ENCODE data around the gene ATP1A2.

Gene ATP1A2

GRCh38 chr1:160143695-160144094 lies 28.1 kb downstream of the ATP1A2 start:
- no peak for DNase-seq (ENCODE audit: low read depth in 1 of 2, low spot score in 1 of 2)

GRCh38 chr1:160144921-160145320 lies 29.4 kb downstream of the ATP1A2 start:
- no peak for DNase-seq (ENCODE audit: low read depth in 1 of 2, low spot score in 1 of 2)

- no peak for DNase-seq (ENCODE audit: low read depth in 1 of 2, low spot score in 1 of 2)
Observed at GRCh38 chr1:160146107-160146506, 30.5 kb downstream of the ATP1A2 start.

GRCh38 chr1:160148121-160148520 lies 32.6 kb downstream of the ATP1A2 start:
- DNase-seq (ENCODE audit: low read depth in 1 of 2, low spot score in 1 of 2), result no peak

GRCh38 chr1:160149233-160149632 lies 33.7 kb downstream of the ATP1A2 start:
- DNase-seq (ENCODE audit: low read depth in 1 of 2, low spot score in 1 of 2), result no peak

- no peak for DNase-seq (ENCODE audit: low read depth in 1 of 2, low spot score in 1 of 2)
Observed at GRCh38 chr1:160149716-160150115, 34.2 kb downstream of the ATP1A2 start.

GRCh38 chr1:160151303-160151702 lies 35.7 kb downstream of the ATP1A2 start, which contains the start of gene ATP1A4:
TSS of gene ATP1A4 (plus strand) at chr1:160151603. CDS start at chr1:160152041, 438 bp downstream.
- no peak for DNase-seq (ENCODE audit: low read depth in 1 of 2, low spot score in 1 of 2)

GRCh38 chr1:160154790-160155189 lies 39.2 kb downstream of the ATP1A2 start:
- no peak for DNase-seq (ENCODE audit: low read depth in 1 of 2, low spot score in 1 of 2)

GRCh38 chr1:160156361-160156760 lies 40.8 kb downstream of the ATP1A2 start:
- DNase-seq (ENCODE audit: low read depth in 1 of 2, low spot score in 1 of 2), result no peak

GRCh38 chr1:160157174-160157573 lies 41.6 kb downstream of the ATP1A2 start:
- no peak for DNase-seq (ENCODE audit: low read depth in 1 of 2, low spot score in 1 of 2)

- no peak for DNase-seq (ENCODE audit: low read depth in 1 of 2, low spot score in 1 of 2)
Observed at GRCh38 chr1:160158031-160158430, 42.5 kb downstream of the ATP1A2 start.

GRCh38 chr1:160158534-160158933 lies 43.0 kb downstream of the ATP1A2 start:
- DNase-seq (ENCODE audit: low read depth in 1 of 2, low spot score in 1 of 2), result no peak

- DNase-seq (ENCODE audit: low read depth in 1 of 2, low spot score in 1 of 2), result no peak
Observed at GRCh38 chr1:160159846-160160245, 44.3 kb downstream of the ATP1A2 start.

- DNase-seq (ENCODE audit: low read depth in 1 of 2, low spot score in 1 of 2), result no peak
Observed at GRCh38 chr1:160161965-160162705, 46.6 kb downstream of the ATP1A2 start.

GRCh38 chr1:160162931-160163330 lies 47.4 kb downstream of the ATP1A2 start:
- DNase-seq (ENCODE audit: low read depth in 1 of 2, low spot score in 1 of 2), result no peak

- DNase-seq (ENCODE audit: low read depth in 1 of 2, low spot score in 1 of 2), result no peak
Observed at GRCh38 chr1:160163615-160164014, 48.1 kb downstream of the ATP1A2 start.

- DNase-seq (ENCODE audit: low read depth in 1 of 2, low spot score in 1 of 2), result no peak
Observed at GRCh38 chr1:160164121-160164520, 48.6 kb downstream of the ATP1A2 start.

- no peak for DNase-seq (ENCODE audit: low read depth in 1 of 2, low spot score in 1 of 2)
Observed at GRCh38 chr1:160166166-160166868, 50.8 kb downstream of the ATP1A2 start.

- no peak for DNase-seq (ENCODE audit: low read depth in 1 of 2, low spot score in 1 of 2)
Observed at GRCh38 chr1:160167056-160167455, 51.5 kb downstream of the ATP1A2 start.

GRCh38 chr1:160167580-160167979 lies 52.0 kb downstream of the ATP1A2 start:
- no peak for DNase-seq (ENCODE audit: low read depth in 1 of 2, low spot score in 1 of 2)

- no peak for DNase-seq (ENCODE audit: low read depth in 1 of 2, low spot score in 1 of 2)
Observed at GRCh38 chr1:160168016-160168415, 52.5 kb downstream of the ATP1A2 start.

GRCh38 chr1:160168609-160169369 lies 53.2 kb downstream of the ATP1A2 start:
- no peak for DNase-seq (ENCODE audit: low read depth in 1 of 2, low spot score in 1 of 2)

All from activated T-helper 1 cell treated with anti-CD3 and anti-CD28 coated beads, Interleukin-2, amount 50 U/mL, for 16 hours (primary cell).